GM12878 (cell line): ENCODE data around the gene AP2A2. TPM values are rescaled to one million over a fixed set of nuclear protein-coding genes. Genes with fewer than 3 reads are reported as not detected.

Source experiments
- ATAC-seq: fragments of 200-7000 bp; cut with Tn5 transposase; 3 replicates; pipeline ENCODE4 v1.9.1; 2020; ENCODE audit warnings: mild to moderate bottlenecking, moderate library complexity
- BruUV-seq: library from RNA; stranded (reverse); fragments of 400-500 nt; replicated peaks from 2 replicates; lab custom pipeline; 2021; lab: Mats Ljungman, UMichigan
- CTCF ChIA-PET: fragments of 300-600 bp; sonication (Branson Sonifier 250); formaldehyde crosslinking; extraction: SDS; loops from one replicate; lab custom pipeline; 2021; ENCODE audit warnings: inconsistent platforms; lab: Yijun Ruan, JAX
- POLR2A ChIA-PET: fragments of 350-600 bp; formaldehyde crosslinking; extraction: SDS; loops from one replicate; lab custom pipeline; 2021; ENCODE audit warnings: inconsistent platforms; lab: Charles Lee
- RAD21 ChIA-PET: fragments of 300-600 bp; sonication (Branson Sonifier 250); formaldehyde crosslinking; loops from one replicate; lab custom pipeline; 2023; ENCODE audit warnings: antibody characterized with exemption; ENCODE audit not compliant: unreplicated experiment; lab: Charles Lee
- SMC1A ChIA-PET: fragments of 300-600 bp; sonication (Branson Sonifier 250); formaldehyde crosslinking; loops from one replicate; lab custom pipeline; 2023; ENCODE audit not compliant: unreplicated experiment, uncharacterized antibody; lab: Charles Lee
- DNase-seq: peaks from one replicate; pipeline ENCODE4 v3.0.0-alpha.2; 2011; ENCODE audit warnings: low read depth, low spot score
- FAIRE-seq: peaks from 3 replicates; lab custom pipeline; 2011; peaks lifted over from hg19 to GRCh38; lab: Jason Lieb, UNC
- H2AFZ ChIP-seq: 2 replicates; pipeline ENCODE4 v1.6.0; 2011; ENCODE audit warnings: low read depth, low read length, control low read depth; ENCODE audit not compliant: control insufficient read depth
- H3K27ac ChIP-seq: 2 replicates; pipeline ENCODE4 v1.5.1; 2011; ENCODE audit warnings: control low read depth; ENCODE audit not compliant: control insufficient read depth, insufficient read depth
- H3K27me3 ChIP-seq, 2 experiments: replicated peaks in 1 of 2; 2 replicates each; pipeline versions ENCODE4 v1.6.0 to v1.6.1; 2011; ENCODE audit warnings: low read length in 1 of 2; ENCODE audit not compliant: control insufficient read depth in 2 of 2, insufficient read depth in 2 of 2
- H3K36me3 ChIP-seq, 2 experiments: 2 replicates each; pipeline ENCODE4 v1.5.1; 2011; ENCODE audit warnings: low read length in 1 of 2; ENCODE audit not compliant: control insufficient read depth in 2 of 2, insufficient read depth in 2 of 2
- H3K4me1 ChIP-seq: 2 replicates; pipeline ENCODE4 v1.6.1; 2011; ENCODE audit warnings: mild to moderate bottlenecking, low read length, moderate library complexity, mixed read lengths; ENCODE audit not compliant: control insufficient read depth, insufficient read depth
- H3K4me2 ChIP-seq: 2 replicates; pipeline ENCODE4 v1.6.0; 2011; ENCODE audit warnings: control low read depth; ENCODE audit not compliant: control insufficient read depth, insufficient read depth
- H3K4me3 ChIP-seq: fragments of 200-600 bp; sonication (generic); 2 replicates; pipeline ENCODE4 v1.5.1; 2016
- H3K79me2 ChIP-seq: 2 replicates; pipeline ENCODE4 v1.6.0; 2011; ENCODE audit warnings: low read length; ENCODE audit not compliant: control insufficient read depth, insufficient read depth
- H3K9ac ChIP-seq: 2 replicates; pipeline ENCODE4 v1.8.0; 2011; ENCODE audit warnings: low read length, control low read depth, mixed read lengths; ENCODE audit not compliant: control insufficient read depth, insufficient read depth
- H3K9me3 ChIP-seq: replicated peaks from 3 replicates; pipeline ENCODE4 v1.5.1; 2011; ENCODE audit warnings: mild to moderate bottlenecking, low read length; ENCODE audit not compliant: control insufficient read depth, insufficient read depth
- H4K20me1 ChIP-seq: 2 replicates; pipeline ENCODE4 v1.6.0; 2011; ENCODE audit not compliant: control insufficient read depth, insufficient read depth
- BMI1 ChIP-seq: fragments of 450-650 bp; IDR thresholded peaks from 2 replicates; pipeline ENCODE4 v1.6.1; 2016; ENCODE audit warnings: mild to moderate bottlenecking, moderate library complexity, borderline replicate concordance
- CBX3 ChIP-seq: fragments of 200-600 bp; sonication (generic); IDR thresholded peaks from 2 replicates; pipeline ENCODE4 v1.6.1; 2016; ENCODE audit warnings: low read depth, borderline replicate concordance
- ETV6 ChIP-seq, 2 experiments: fragments of 450-650 bp in 1 of 2; IDR thresholded peaks in 1 of 2; conservative IDR thresholded peaks in 1 of 2; 2 replicates each; pipeline ENCODE4 v1.6.1; 2014; ENCODE audit warnings: antibody characterized with exemption in 1 of 2, borderline replicate concordance in 1 of 2, low read depth in 1 of 2, mild to moderate bottlenecking in 1 of 2, moderate library complexity in 1 of 2
- HDAC2 ChIP-seq: fragments of 200-600 bp; sonication (generic); IDR thresholded peaks from 2 replicates; pipeline ENCODE4 v1.6.1; 2017
- MEF2A ChIP-seq: IDR thresholded peaks from 2 replicates; pipeline ENCODE4 v1.6.1; 2011; ENCODE audit warnings: low read depth, mild to moderate bottlenecking, low read length, moderate library complexity; ENCODE audit not compliant: insufficient read depth
- MYC ChIP-seq: IDR thresholded peaks from 2 replicates; pipeline ENCODE4 v1.6.1; 2011; ENCODE audit warnings: mild to moderate bottlenecking, low read length, moderate library complexity, inconsistent platforms; ENCODE audit not compliant: insufficient read depth, insufficient replicate concordance, insufficient read length, severe bottlenecking
- RAD51 ChIP-seq: fragments of 450-650 bp; IDR thresholded peaks from 2 replicates; pipeline ENCODE4 v1.6.1; 2016; ENCODE audit warnings: moderate library complexity, mild to moderate bottlenecking, inconsistent platforms
- SMAD1 ChIP-seq: fragments of 450-650 bp; IDR thresholded peaks from 2 replicates; pipeline ENCODE4 v1.6.1; 2018; ENCODE audit warnings: mild to moderate bottlenecking, low read depth; ENCODE audit not compliant: partially characterized antibody
- STAT1 ChIP-seq: fragments of 450-650 bp; conservative IDR thresholded peaks from 2 replicates; pipeline ENCODE4 v1.6.1; 2014; ENCODE audit warnings: antibody characterized with exemption, mild to moderate bottlenecking
- TBL1XR1 ChIP-seq: IDR thresholded peaks from 2 replicates; pipeline ENCODE4 v1.6.1; 2012; ENCODE audit warnings: low read depth, low read length, improper control_type of control experiment
- WGBS: methylation state at CpG from one replicate; pipeline ENCODE4 v1.1.6; 2016; ENCODE audit warnings: low lambda C conversion rate; ENCODE audit not compliant: insufficient replicate concordance, insufficient coverage; ENCODE audit errors: missing lambda C conversion rate; 5-methylcytosine and 5-hydroxymethylcytosine counted together
- in situ Hi-C: fragments of 300-500 bp; cut with MboI; formaldehyde crosslinking; loops from 9 replicates; pipeline ENCODE4 v1.14.3; 2018; ENCODE audit warnings: mixed read lengths
- intact Hi-C: fragments of 100-400 bp; cut with micrococcal nuclease; formaldehyde crosslinking; loops from one replicate; pipeline ENCODE4 v1.14.2; 2022; ENCODE audit not compliant: unreplicated experiment
- polyA plus RNA-seq, 11 experiments: library from polyadenylated mRNA; depleted of rRNA in 4 of 11; unstranded in 6 of 11; stranded (reverse) in 5 of 11; fragments of >200 nt; fragmentation: Nextera tagmentation in 4 of 11; fragmentation: Illumina TruSeq in 1 of 11; extraction: Ambion mirVana in 4 of 11; extraction: Trizol in 1 of 11; gene quantifications; 1 replicate in 1 of 11; 2 replicates in 10 of 11; pipeline versions ENCODE4 v1.2.1 to v1.2.3, GENCODE V29; 2011 to 2016; ENCODE audit warnings: inconsistent platforms in 2 of 11, missing spikeins in 2 of 11, low read depth in 1 of 11
- total RNA-seq, 4 experiments: library from RNA; depleted of rRNA in 3 of 4; stranded (reverse); fragments of >200 nt in 3 of 4; fragmentation: Illumina TruSeq in 1 of 4; extraction: Trizol in 1 of 4; gene quantifications; 2 replicates each; pipeline versions ENCODE4 v1.2.1 to v1.2.3, GENCODE V29; 2013 to 2021
- TF ChIP-seq, protein P1 (sequence below): fragments of 150-350 bp; IDR thresholded peaks from 2 replicates; pipeline ENCODE4 v1.6.1; 2014; ENCODE audit warnings: mild to moderate bottlenecking, low read depth, low read length
- TF ChIP-seq, protein P2 (sequence below): IDR thresholded peaks from 2 replicates; pipeline ENCODE4 v1.6.1; 2012; ENCODE audit warnings: low read depth, low read length, improper control_type of control experiment

AP2A2 gene
- total and polyA plus RNA-seq, 10 of the 15 experiments (the other 5 are each of a cell fraction or from before 2014, with no cell fraction given) = 0.58 to 48.8 (median 18.2) TPM

DNA sequence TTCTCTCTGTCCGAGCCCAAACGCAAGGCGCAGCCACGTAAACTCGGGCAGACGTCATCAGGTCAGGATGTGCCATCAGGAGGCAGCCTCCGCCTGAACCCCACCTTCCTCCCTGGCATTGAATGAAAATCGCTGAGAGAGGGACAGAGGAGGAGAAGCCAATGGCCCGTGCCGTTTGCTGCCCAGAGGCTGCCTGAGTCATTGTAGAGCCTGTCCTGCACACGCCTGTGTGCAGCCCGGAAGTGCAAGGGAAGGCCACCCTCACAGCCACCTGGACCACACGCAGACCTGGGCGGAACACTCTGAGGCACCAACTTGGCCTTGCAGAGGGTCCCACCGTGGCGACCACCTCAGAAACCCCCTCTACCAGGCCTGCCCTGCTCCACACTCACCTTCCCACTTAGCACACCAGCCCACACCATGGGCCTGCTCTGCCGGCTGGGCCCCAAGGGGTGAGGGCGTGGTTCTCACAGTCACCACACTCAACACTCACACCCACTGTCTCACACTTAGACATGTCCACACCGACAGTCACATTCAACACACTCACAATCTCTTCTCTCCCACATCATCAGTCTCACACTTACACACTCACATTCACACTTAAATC lies 24.1 kb upstream of the AP2A2 start:
- ChIA-PET SMC1A (no interaction called here), POLR2A (no interaction called here)
- H3K36me3 ChIP-seq = peaks cover 8 to 41% of the 10 kb centered on the region in 2 experiments

More for the DNA sequence above, 24.1 kb upstream of the AP2A2 start:
- in situ Hi-C loops (no loop called here), intact Hi-C loops (no loop called here)
- TF ChIP-seq, protein P1, sequence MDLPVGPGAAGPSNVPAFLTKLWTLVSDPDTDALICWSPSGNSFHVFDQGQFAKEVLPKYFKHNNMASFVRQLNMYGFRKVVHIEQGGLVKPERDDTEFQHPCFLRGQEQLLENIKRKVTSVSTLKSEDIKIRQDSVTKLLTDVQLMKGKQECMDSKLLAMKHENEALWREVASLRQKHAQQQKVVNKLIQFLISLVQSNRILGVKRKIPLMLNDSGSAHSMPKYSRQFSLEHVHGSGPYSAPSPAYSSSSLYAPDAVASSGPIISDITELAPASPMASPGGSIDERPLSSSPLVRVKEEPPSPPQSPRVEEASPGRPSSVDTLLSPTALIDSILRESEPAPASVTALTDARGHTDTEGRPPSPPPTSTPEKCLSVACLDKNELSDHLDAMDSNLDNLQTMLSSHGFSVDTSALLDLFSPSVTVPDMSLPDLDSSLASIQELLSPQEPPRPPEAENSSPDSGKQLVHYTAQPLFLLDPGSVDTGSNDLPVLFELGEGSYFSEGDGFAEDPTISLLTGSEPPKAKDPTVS = no peak
- TF ChIP-seq RAD51 = no peak
- no peak for TF ChIP-seq ETV6 (conservative IDR thresholded peaks at IDR 0.05 in 1 of 2, IDR thresholded peaks at IDR 0.05 in 1 of 2; ENCODE audit: borderline replicate concordance in 1 of 2, low read depth in 1 of 2)
- no peak for TF ChIP-seq MYC
- TF ChIP-seq, protein P2, sequence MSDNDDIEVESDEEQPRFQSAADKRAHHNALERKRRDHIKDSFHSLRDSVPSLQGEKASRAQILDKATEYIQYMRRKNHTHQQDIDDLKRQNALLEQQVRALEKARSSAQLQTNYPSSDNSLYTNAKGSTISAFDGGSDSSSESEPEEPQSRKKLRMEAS = no peak
- no peak for TF ChIP-seq BMI1
- TF ChIP-seq HDAC2 = no peak
- TF ChIP-seq CBX3 = no peak
- no peak for TF ChIP-seq MEF2A
- TF ChIP-seq TBL1XR1 = no peak
- TF ChIP-seq SMAD1 = no peak
- TF ChIP-seq STAT1 = no peak
- CTCF ChIA-PET = no interaction called here
- DNase-seq = no peak
- Histone ChIP-seq H3K4me3 (no peak overlapping the region), H3K9me3 (no peaks in the 10 kb centered on the region), H2AFZ (no peak overlapping the region), H3K9ac (no peak overlapping the region), H3K4me2 (no peak overlapping the region), H3K79me2 (no peaks in the 10 kb centered on the region; the same call in 1 of the 2 replicates), H4K20me1 (no peaks in the 10 kb centered on the region), H3K4me1 (no peaks in the 10 kb centered on the region), H3K27me3 (no peaks in the 10 kb centered on the region), H3K27ac (no peak overlapping the region)
- ATAC-seq = no peak
- RAD21 ChIA-PET = no interaction called here
- FAIRE-seq = no peak
- no TSS peak for BruUV-seq
- WGBS = 98% methylated on average over 19 of the region's 19 CpGs
